Heart right ventricle (tissue), 16 donors: Measurements from ENCODE around the gene CDH13. TPM values are rescaled to one million over a fixed set of nuclear protein-coding genes. Genes with fewer than 3 reads are reported as not detected.

Experiments
- ATAC-seq, 8 donors: fragments of 200-7000 bp; cut with Tn5 transposase; one replicate each; pipeline ENCODE4 v1.9.1; 2020; ENCODE audit warnings: mild to moderate bottlenecking in 8 of 8, moderate library complexity in 8 of 8, moderate number of reproducible peaks in 1 of 8
- DNase-seq, 2 donors: peaks; one replicate each; pipeline ENCODE4 v3.0.0-alpha.2; 2020
- H3K27ac ChIP-seq, 10 donors: fragments of 200-600 bp; sonication (generic) in 2 of 10; one replicate each; pipeline versions ENCODE4 v1.5.0 to v1.8.0; 2020 to 2022; ENCODE audit warnings: mild to moderate bottlenecking in 3 of 10
- H3K27me3 ChIP-seq, 7 donors: fragments of 200-600 bp; one replicate each; pipeline ENCODE4 v1.8.0; 2021 to 2022; ENCODE audit warnings: mild to moderate bottlenecking in 2 of 7
- H3K36me3 ChIP-seq, 9 donors: fragments of 200-600 bp; sonication (generic) in 1 of 9; one replicate each; pipeline versions ENCODE4 v1.5.0 to v1.8.0; 2020 to 2022; ENCODE audit warnings: mild to moderate bottlenecking in 2 of 9
- H3K4me1 ChIP-seq, 9 donors: fragments of 200-600 bp; sonication (generic) in 1 of 9; one replicate each; pipeline versions ENCODE4 v1.5.0 to v1.8.0; 2020 to 2022; ENCODE audit warnings: mild to moderate bottlenecking in 4 of 9
- H3K4me3 ChIP-seq, 10 donors: fragments of 200-600 bp; sonication (generic) in 2 of 10; one replicate each; pipeline versions ENCODE4 v1.5.0 to v1.8.0; 2020 to 2022; ENCODE audit warnings: mild to moderate bottlenecking in 7 of 10, moderate library complexity in 2 of 10
- H3K9me3 ChIP-seq, 11 donors: fragments of 200-600 bp in 10 of 11; sonication (generic) in 2 of 11; one replicate each; pipeline versions ENCODE4 v1.5.0 to v1.8.0; 2013 to 2022; ENCODE audit warnings: mild to moderate bottlenecking in 2 of 11, control low read depth in 1 of 11, moderate library complexity in 1 of 11
- WGBS, 2 donors: extraction: QIAGEN DNeasy Blood & Tissue Kit; methylation state at CpG; one replicate each; pipeline ENCODE4 v1.1.7; 2013; ENCODE audit warnings: inconsistent platforms in 1 of 2; 5-methylcytosine and 5-hydroxymethylcytosine counted together
- intact Hi-C, 10 donors: fragments of 100-400 bp; cut with DNase I; formaldehyde crosslinking; loops; one replicate each; pipeline versions ENCODE4 v1.11.1 to v1.14.2; 2022
- polyA plus RNA-seq, 2 donors: library from polyadenylated mRNA; stranded (reverse); fragments of 200-250 nt; gene quantifications; one replicate each; pipeline ENCODE4 v1.2.3, GENCODE V29; 2013
- total RNA-seq, 10 donors: library from RNA; stranded (reverse); fragmentation: NEBNext Ultra II Directional in 3 of 10; extraction: Animal tissue kit (Norgen Biotek cat#: 25700) in 3 of 10; gene quantifications; one replicate each; pipeline versions ENCODE4 v1.2.1 to v1.2.4, GENCODE V29; 2021 to 2023
- TF ChIP-seq, protein P1 (sequence below), 9 donors: fragments of 200-600 bp; sonication (generic) in 2 of 9; IDR thresholded peaks; one replicate each; pipeline versions ENCODE4 v1.5.0 to v1.8.0; 2021 to 2022; ENCODE audit warnings: antibody characterized with exemption in 9 of 9, mild to moderate bottlenecking in 5 of 9, moderate library complexity in 1 of 9
- donor health status: Arrhythmogenic right ventricular cardiomyopathy.
- donor health status: ischemic (EF 13 %, LVEDD 7.1; RV severe dilation, severe dysfunction).
- donor health status: healthy with polysubstance abuse.
- donor health status: DM: no; HTN: yes; CAD: no.
- donor health status: DM: no; HTN: no; CAD: no.
- donor health status: ischemic (EF 25% LVEDD 6.9; RV normal size, moderate dysfunction).
- donor health status: ischemic (EF 25% LVEDD 5.7; RV mildly dilated, moderate dysfunction).
- donor health status: healthy.
- donor health status: DM: yes; HTN: yes; CAD: no.
- donor health status: Ischemic cardiomyopathy.
- donor health status: ischemic (EF 35%, LVEDD 5.7; RV mildly dilated, moderate dysfunction).
- donor health status: nonischemic (EF 11% LVEDD 7.7; RV severe dilation, severe dysfunction).
- donor health status: DM: yes; HTN: yes; CAD: no.
- donor health status: PGD.
- donor health status: ischemic (EF 29% LVEDD 5.4; RV normal size, mild dysfunction).
- donor health status: nonischemic (EF 23%, LVEDD 6.1; RV moderate dilation, normal function).

Gene CDH13
- total and polyA plus RNA-seq, 12 donors = 15.5 to 221 (median 168) TPM

DNA sequence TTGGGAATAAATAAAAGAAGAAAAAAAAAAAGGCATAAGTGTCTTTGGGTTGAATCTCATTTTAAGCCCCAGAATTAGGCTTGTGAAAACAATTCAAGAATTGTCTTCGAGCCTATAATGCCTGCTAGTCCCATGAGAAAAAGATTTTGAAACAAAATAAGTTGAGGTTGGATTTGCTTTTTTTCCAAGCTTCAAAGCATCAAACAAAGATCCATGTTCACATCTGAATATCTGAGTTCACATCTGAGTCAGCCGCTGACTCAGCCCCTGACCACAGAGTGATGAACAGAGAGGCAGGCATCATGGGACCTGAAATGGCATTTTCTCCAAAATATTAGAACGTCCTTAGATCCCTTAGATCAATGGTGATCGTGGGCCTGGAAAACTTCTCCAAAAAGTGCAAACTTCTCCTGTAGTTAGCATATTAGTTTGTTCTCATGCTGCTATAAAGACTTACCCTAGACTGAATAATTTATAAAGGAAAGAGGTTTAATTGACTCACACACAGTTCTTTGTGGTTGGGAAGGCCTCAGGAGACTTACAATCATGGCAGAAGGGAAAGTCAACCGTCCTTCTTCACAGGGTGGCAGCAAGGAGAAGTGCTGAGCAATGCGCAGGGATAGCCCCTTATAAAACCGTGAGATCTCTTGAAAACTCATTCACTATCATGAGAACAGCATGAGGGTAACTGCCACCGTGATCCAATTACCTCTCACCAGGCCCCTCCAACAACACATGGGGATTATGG lies 886.4 kb downstream of the CDH13 start:
- H3K4me3 ChIP-seq = no peak overlapping the region
- intact Hi-C loops = no loop called here
- DNase-seq (no peak), ATAC-seq (no peak)
- no peak overlapping the region for H3K27ac ChIP-seq
- TF ChIP-seq, protein P1, sequence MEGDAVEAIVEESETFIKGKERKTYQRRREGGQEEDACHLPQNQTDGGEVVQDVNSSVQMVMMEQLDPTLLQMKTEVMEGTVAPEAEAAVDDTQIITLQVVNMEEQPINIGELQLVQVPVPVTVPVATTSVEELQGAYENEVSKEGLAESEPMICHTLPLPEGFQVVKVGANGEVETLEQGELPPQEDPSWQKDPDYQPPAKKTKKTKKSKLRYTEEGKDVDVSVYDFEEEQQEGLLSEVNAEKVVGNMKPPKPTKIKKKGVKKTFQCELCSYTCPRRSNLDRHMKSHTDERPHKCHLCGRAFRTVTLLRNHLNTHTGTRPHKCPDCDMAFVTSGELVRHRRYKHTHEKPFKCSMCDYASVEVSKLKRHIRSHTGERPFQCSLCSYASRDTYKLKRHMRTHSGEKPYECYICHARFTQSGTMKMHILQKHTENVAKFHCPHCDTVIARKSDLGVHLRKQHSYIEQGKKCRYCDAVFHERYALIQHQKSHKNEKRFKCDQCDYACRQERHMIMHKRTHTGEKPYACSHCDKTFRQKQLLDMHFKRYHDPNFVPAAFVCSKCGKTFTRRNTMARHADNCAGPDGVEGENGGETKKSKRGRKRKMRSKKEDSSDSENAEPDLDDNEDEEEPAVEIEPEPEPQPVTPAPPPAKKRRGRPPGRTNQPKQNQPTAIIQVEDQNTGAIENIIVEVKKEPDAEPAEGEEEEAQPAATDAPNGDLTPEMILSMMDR (IDR thresholded peaks at IDR 0.05) = no peak
- 78 to 81% methylated on average over 8 of the region's 8 CpGs for WGBS, 2 donors
- H3K27me3 ChIP-seq = no peaks in the 10 kb centered on the region
- H3K36me3 ChIP-seq = no peaks in the 10 kb centered on the region
- peaks cover 0 to 14% (median 0%) of the 10 kb centered on the region in 11 donors for H3K9me3 ChIP-seq
- no peaks in the 10 kb centered on the region for H3K4me1 ChIP-seq

DNA sequence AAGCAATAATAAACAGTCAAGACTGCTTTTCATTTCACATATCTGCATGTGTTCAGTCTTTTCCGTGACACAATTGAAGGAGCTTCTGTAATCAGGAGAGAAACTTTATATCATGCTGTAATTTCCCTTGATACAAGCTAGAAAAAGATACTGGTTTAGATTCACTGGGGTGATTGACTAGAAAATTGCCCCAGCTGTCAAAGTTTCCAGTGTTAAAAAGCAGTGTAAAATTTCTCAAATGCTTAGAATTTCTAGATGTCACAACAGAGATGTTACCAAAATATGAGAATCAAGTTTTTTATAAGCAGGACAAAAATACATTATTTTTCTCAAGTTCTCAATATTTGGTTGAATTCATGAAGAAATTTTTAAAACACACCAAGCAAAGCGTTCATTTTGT lies 888.6 kb downstream of the CDH13 start:
- intact Hi-C loops = no loop called here
- no peaks in the 10 kb centered on the region for H3K4me1 ChIP-seq
- H3K4me3 ChIP-seq = no peak overlapping the region
- H3K9me3 ChIP-seq = peaks cover 0 to 14% (median 0%) of the 10 kb centered on the region in 11 donors
- TF ChIP-seq, protein P1 (IDR thresholded peaks at IDR 0.05) = no peak
- H3K27ac ChIP-seq = no peak overlapping the region
- ATAC-seq (no peak), DNase-seq (no peak)
- H3K36me3 ChIP-seq = no peaks in the 10 kb centered on the region
- no peaks in the 10 kb centered on the region for H3K27me3 ChIP-seq
- WGBS, 2 donors = 74 to 78% methylated on average over 2 of the region's 2 CpGs

DNA sequence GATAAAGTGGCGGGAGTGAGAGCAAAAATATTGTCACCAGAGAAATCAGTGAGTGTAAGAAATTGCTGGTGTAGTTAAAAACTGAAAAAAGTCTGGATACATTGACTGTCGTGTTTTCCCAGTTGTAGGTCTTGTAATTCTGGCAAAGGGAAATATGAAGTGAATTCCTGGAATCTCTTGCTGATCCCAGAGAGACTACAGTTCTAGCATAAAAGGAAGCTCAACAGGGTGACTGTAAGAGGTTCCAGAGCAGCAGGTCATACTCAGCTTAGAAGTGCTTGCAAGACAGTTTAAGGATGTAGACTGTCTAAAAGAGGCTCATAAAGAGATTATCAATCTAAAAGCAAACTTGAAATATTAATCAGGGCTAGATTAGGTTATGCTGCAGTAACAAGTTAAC lies 890.2 kb downstream of the CDH13 start:
- no peak for DNase-seq
- TF ChIP-seq, protein P1 (IDR thresholded peaks at IDR 0.05) = no peak
- WGBS, 2 donors = 81% methylated on average over 2 of the region's 2 CpGs
- ATAC-seq = no peak
- intact Hi-C loops = no loop called here
- Histone ChIP-seq H3K4me3 (no peak overlapping the region), H3K27me3 (no peaks in the 10 kb centered on the region), H3K9me3 (peaks cover 0 to 14% (median 0%) of the 10 kb centered on the region in 11 donors), H3K27ac (no peak overlapping the region), H3K4me1 (no peaks in the 10 kb centered on the region), H3K36me3 (no peaks in the 10 kb centered on the region)

DNA sequence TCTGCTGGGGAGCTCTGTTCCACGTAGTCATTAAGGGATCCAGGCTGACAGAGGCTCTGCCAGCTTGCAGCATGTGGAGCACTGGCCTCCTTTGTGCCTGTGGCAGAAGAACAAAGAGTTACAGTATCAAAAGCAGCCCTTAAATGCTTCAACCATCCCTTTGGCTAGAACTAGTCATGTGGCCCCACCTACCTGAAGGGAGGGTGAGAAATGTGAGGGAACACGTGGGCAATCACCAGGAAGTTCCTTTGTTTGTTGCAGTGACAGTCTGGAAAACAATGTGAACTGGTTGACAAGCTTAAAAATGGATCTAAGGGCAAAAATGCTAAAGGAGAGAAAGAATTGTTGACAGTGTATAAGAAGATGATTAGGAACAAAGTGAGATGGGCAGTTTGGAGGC lies 890.6 kb downstream of the CDH13 start:
- Histone ChIP-seq H3K27ac (no peak overlapping the region), H3K9me3 (peaks cover 0 to 14% (median 0%) of the 10 kb centered on the region in 11 donors), H3K4me3 (no peak overlapping the region), H3K36me3 (no peaks in the 10 kb centered on the region), H3K27me3 (no peaks in the 10 kb centered on the region), H3K4me1 (no peaks in the 10 kb centered on the region)
- 59 to 61% methylated on average over 2 of the region's 2 CpGs for WGBS, 2 donors
- DNase-seq (no peak), ATAC-seq (no peak)
- TF ChIP-seq, protein P1 (IDR thresholded peaks at IDR 0.05) = no peak
- intact Hi-C loops = no loop called here
